T-helper 1 cell treated with Interleukin-12 subunit alpha and Interleukin-12 subunit beta and Interleukin-4 antibody, amounts not matched to agents 30 μg/mL and 1 μg/mL, for 36 hours (primary cell): ENCODE data around the gene RASGRP1.

ENCODE experiments used
- H3K27ac Mint-ChIP-seq: one replicate; pipeline ENCODE4 v1.8.0; 2021; ENCODE audit warnings: mild to moderate bottlenecking, mixed read lengths
- H3K27me3 Mint-ChIP-seq: one replicate; pipeline ENCODE4 v1.8.0; 2021; ENCODE audit warnings: low read depth, mixed read lengths
- H3K36me3 Mint-ChIP-seq: one replicate; pipeline ENCODE4 v1.8.0; 2021; ENCODE audit warnings: low read depth, mixed read lengths
- H3K4me1 Mint-ChIP-seq: one replicate; pipeline ENCODE4 v1.8.0; 2021; ENCODE audit warnings: low read depth, mixed read lengths
- H3K4me3 Mint-ChIP-seq: one replicate; pipeline ENCODE4 v1.8.0; 2021; ENCODE audit warnings: mild to moderate bottlenecking, moderate library complexity, mixed read lengths
- H3K9me3 Mint-ChIP-seq: one replicate; pipeline ENCODE4 v1.8.0; 2021; ENCODE audit warnings: mixed read lengths

RASGRP1 gene

DNA sequence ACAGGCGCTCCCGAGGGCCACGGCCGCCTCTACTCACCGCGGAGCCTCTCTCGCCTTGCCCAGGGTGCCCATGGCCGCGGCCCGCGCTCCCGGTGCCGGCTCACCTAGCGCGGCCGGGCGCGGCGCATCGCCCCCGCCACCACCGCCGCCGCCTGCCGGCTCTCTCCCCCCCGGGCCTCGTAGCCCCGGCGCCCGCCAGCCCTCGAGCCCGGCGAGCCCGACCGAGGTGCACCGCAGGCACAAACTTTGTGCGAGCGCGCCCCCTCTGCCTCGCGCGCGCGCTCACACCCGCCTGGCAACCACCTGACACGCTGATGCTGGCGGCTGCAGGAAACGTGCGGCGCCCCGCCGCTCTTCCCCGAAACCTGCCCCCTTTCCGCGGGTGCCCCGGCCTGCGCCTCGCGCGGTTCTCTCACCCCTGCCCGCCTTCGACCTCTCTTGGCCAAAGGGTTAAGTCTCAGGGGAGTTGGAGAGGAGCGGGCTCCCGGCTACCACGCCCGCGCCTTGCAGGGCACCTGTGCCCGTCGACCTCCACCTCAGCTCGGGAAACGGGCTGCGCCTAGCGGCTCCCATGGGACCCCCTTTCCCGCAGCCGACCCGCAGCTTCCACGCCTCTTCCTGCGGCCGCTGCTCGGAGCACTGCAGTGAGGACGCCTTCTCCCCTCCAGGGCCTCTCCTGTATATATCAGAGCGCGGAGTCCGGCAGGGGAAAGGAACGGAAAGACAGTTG is at the start of gene RASGRP1:
Gene RASGRP1, minus strand, starts transcription at position 258 of the 730 bp plus-strand sequence. Its CDS starts 186 bp downstream, at position 72.
- Mint-ChIP-seq H3K36me3 (peaks cover 48% of the 10 kb centered on the region), H3K4me1 (peaks cover 53% of the 10 kb centered on the region), H3K4me3 (peak within 1 kb of the TSS; percentile 93), H3K27me3 (no peaks in the 10 kb centered on the region), H3K27ac (peak within 1 kb of the TSS; percentile 93), H3K9me3 (peaks cover 18% of the 10 kb centered on the region)

DNA sequence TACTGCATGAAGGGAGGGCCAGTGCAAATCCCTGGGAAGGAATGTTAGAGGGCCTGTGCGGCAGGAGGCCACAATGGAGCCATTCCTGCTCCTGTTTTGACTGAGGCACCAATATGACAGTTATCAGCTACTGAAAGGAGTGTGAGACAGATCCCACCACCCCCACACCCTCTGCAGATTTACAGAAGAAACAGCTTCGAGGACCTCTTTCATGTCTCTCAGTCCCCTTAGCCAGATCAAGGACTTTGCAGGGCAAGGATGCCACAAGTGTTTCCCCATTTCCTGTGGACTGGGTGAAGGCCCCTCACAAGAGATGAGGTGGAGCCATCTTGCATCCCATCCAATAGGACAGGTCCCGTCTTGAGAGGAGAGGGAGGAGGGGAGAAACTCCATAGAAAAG is 48.5 kb upstream of the RASGRP1 start:
- Mint-ChIP-seq H3K4me3 (peak overlapping the region; percentile 12), H3K9me3 (peaks cover 3% of the 10 kb centered on the region), H3K4me1 (peaks cover 61% of the 10 kb centered on the region), H3K27me3 (no peaks in the 10 kb centered on the region), H3K27ac (peak overlapping the region; percentile 92), H3K36me3 (peaks cover 11% of the 10 kb centered on the region)

DNA sequence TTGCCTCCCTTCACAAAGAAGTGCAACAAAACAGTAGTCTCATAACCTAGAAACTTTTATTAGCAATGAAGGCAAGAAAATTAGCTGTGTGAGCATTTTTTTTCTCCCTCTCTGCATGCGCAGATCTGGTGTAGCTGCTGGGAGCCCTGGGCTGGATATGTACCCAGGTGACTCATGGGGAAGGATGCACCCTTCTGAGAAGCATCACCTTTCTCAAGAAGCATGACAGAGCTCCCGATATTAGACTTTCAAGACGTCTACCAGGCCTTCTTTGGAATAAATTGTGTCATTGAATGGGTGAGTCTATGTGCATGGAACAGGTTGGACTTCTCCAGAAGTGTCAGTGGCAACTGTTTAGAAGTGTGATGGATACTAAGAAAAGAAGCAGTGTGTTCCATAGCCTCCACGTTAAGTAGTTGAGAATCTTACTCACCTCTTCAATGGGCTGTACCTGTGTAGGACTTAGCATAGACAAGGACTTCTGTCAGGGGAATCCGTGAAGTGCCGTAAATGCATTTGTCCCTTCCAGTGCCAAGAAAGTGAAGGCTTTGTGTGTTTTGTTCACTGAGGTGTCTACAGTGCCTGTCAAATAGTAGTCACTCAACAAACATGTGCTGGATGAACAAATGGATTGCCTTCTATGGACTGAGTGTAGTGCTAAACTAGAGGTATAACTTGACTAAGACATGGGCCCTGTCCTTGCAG is 47.7 kb upstream of the RASGRP1 start:
- H3K9me3 Mint-ChIP-seq: peaks cover 3% of the 10 kb centered on the region
- H3K27ac Mint-ChIP-seq: peak overlapping the region; percentile 92
- peaks cover 60% of the 10 kb centered on the region for H3K4me1 Mint-ChIP-seq
- no peaks in the 10 kb centered on the region for H3K27me3 Mint-ChIP-seq
- peaks cover 11% of the 10 kb centered on the region for H3K36me3 Mint-ChIP-seq
- peak overlapping the region; percentile 73 for H3K4me3 Mint-ChIP-seq

DNA sequence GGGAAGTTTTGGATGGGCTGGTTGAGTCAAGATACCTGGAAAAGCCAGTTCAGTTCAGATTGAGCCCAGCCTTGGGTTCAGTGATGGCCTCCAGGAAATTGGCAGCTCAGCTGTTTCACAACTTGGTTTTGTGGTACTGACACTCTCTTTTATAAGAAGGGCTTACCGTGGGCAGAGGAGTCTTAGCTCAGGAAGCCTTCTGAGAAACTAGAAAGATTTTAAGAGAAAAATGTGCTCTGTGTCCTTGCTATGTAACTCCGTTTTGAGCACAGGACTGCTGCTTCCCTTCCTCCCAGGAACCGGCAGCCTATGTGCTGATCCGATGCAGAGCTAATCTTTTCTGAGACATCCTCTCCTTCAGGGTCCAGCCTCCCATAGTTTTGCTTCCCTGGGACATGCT is 46.6 kb upstream of the RASGRP1 start:
- H3K27ac Mint-ChIP-seq: peak overlapping the region; percentile 92
- H3K9me3 Mint-ChIP-seq: peaks cover 3% of the 10 kb centered on the region
- H3K4me3 Mint-ChIP-seq: peak overlapping the region; percentile 73
- H3K27me3 Mint-ChIP-seq: no peaks in the 10 kb centered on the region
- H3K4me1 Mint-ChIP-seq: peaks cover 65% of the 10 kb centered on the region
- H3K36me3 Mint-ChIP-seq: peaks cover 11% of the 10 kb centered on the region

DNA sequence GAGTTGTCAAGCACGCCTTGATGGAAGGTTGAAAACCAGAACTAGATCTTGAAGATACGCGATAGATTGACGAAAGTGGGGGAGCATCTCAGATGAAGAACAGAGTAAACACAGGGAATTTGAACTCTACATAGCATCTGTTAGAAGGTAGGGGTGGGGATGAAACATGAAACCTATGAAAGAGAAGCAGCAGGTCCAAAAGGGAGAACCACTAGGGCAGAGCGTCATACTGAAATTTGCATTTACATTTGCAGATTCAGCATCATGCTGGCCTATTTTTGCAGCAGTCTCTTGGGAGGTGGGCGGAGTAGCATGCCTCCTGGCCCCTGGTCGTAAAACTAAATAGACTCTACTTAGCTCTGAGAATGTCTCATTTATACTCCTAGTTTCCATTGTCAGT is 46.1 kb upstream of the RASGRP1 start:
- peaks cover 3% of the 10 kb centered on the region for H3K9me3 Mint-ChIP-seq
- peak overlapping the region; percentile 73 for H3K4me3 Mint-ChIP-seq
- H3K36me3 Mint-ChIP-seq: peaks cover 11% of the 10 kb centered on the region
- peaks cover 66% of the 10 kb centered on the region for H3K4me1 Mint-ChIP-seq
- H3K27me3 Mint-ChIP-seq: no peaks in the 10 kb centered on the region
- H3K27ac Mint-ChIP-seq: peak overlapping the region; percentile 92

DNA sequence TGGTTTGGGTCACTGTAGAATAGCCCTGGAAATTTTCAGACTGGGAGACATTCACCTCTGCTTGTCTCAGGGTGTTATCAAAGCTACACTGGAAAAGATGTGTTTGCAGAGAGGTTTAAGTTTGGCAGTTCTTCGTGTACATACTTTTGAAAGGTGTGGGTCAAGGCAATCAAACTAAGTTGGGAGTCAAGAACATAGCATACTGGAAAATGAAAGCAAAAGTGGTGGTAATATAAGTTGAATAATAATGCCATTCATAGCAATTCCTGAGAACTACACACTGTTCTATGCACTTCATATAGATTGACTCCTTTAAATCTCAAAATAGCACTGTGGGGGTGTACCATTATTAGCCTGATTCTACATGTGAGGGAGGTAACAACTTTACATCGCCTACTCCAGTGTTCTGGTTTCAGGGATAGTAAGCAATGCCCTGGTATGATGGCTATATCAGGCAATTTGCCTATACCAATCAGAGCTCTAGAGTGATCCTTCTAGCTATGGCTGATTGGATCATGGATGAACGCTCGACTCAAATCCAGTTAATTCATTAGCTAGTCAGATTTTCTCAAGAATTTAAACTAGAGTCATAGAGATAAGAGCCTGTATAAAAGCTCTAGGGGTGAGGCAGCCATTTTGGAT is 44.6 kb upstream of the RASGRP1 start:
- Mint-ChIP-seq H3K4me1 (peaks cover 68% of the 10 kb centered on the region), H3K27ac (peak overlapping the region; percentile 92), H3K4me3 (no peak overlapping the region)

DNA sequence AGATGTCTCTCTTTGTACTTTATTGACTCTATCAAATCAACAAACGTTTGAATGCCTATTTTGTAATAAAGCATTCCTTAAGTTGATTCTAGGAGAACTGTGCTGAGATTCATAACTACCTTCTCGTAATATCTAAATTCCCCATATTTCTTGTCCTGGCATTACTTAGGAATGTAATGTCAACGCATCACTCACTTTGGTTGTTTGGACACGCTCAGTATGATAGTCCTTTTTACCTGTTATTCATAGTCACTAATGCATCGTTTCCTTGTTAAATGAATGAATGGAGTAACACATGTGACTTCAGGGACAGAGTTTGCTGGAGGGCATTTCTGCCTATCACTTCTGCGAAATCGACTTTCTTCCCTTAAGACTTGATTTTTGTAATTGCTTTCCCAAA is 44.1 kb upstream of the RASGRP1 start:
- Mint-ChIP-seq H3K4me3 (no peak overlapping the region), H3K27ac (peak overlapping the region; percentile 92), H3K9me3 (peaks cover 3% of the 10 kb centered on the region), H3K4me1 (peaks cover 68% of the 10 kb centered on the region), H3K27me3 (no peaks in the 10 kb centered on the region), H3K36me3 (peaks cover 11% of the 10 kb centered on the region)

More for the DNA sequence above, 44.6 kb upstream of the RASGRP1 start:
- H3K27me3 Mint-ChIP-seq: no peaks in the 10 kb centered on the region
- H3K9me3 Mint-ChIP-seq: peaks cover 3% of the 10 kb centered on the region
- peaks cover 11% of the 10 kb centered on the region for H3K36me3 Mint-ChIP-seq

DNA sequence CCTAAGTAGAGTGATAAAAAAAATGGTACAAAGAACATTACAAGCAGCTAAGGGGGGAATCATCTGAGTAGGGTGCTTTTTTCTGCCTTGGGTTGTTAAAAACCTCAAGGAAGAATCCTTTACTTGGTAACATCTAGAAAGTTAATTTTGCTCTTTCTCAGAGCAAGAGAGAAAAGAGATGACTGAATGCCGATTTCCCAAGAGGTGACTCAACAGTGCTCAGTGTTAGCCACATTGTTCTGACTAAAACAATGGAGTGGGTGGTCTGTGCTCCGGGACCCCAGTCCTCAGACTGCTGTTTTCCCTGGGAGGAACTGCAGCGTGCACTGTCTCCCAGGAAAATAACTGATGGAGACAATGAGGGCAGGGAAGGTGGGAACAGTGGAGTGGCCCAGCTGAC is 41.1 kb upstream of the RASGRP1 start:
- Mint-ChIP-seq H3K4me1 (peaks cover 41% of the 10 kb centered on the region), H3K27me3 (no peaks in the 10 kb centered on the region), H3K9me3 (no peaks in the 10 kb centered on the region), H3K4me3 (no peak overlapping the region), H3K36me3 (peaks cover 3% of the 10 kb centered on the region), H3K27ac (no peak overlapping the region)

DNA sequence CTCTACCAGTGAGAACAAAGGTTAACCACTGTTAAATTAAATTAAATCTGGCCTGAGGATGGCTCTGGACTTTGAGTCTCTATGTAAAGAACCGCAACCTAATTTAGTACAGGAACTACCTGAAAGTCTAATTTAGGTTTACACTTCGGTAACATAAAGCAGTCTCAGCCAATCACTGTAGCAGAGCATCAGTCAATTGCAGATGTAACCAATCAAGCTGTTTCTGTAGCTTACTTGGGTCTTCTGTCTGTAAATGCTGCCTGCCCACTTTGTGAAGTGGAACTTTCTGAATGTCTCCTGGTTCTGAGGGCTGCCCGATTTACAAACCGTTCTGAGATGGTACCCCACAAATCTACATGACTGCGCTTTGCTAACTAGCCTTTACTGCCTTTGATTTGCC is 39.1 kb upstream of the RASGRP1 start:
- H3K4me3 Mint-ChIP-seq: no peak overlapping the region
- peaks cover 3% of the 10 kb centered on the region for H3K36me3 Mint-ChIP-seq
- no peaks in the 10 kb centered on the region for H3K27me3 Mint-ChIP-seq
- H3K9me3 Mint-ChIP-seq: no peaks in the 10 kb centered on the region
- H3K4me1 Mint-ChIP-seq: peaks cover 22% of the 10 kb centered on the region
- no peak overlapping the region for H3K27ac Mint-ChIP-seq

DNA sequence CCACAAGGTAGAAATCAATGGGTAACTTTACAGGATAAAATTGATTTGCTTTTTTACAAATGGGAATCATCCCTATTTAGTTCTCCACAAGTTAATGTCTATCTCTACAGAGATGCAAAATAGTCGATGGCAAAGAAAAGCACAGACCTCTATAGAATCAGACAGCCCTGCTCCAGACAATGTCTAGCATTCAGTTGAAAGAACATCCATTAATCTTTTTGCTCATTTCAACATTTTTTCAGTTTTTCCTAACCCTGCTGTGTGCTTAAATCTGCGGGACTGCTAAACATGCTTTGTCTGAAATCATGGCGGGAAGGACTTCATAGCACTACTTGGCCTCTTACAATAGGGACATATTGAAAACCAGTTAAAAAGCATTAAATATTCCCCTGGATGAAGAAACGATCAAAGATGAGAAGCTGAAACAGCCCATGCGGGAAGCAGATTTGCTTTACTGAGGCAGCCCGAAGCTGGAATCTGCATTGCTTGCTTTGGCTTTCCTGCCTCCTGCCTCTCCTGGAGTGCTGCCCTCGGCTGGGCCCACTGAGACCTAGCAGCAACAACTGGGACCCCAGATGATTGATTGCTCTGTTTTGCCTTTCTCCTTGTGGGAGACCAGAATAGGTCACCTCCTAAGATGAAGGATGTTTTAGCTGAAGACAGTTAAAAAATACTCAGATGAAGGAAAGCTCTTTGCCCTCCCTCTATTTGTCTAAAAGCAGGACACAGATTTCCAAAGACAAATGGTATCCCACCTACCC is 38.5 kb upstream of the RASGRP1 start:
- no peak overlapping the region for H3K27ac Mint-ChIP-seq
- H3K9me3 Mint-ChIP-seq: no peaks in the 10 kb centered on the region
- no peak overlapping the region for H3K4me3 Mint-ChIP-seq
- H3K27me3 Mint-ChIP-seq: no peaks in the 10 kb centered on the region
- H3K4me1 Mint-ChIP-seq: peaks cover 16% of the 10 kb centered on the region
- H3K36me3 Mint-ChIP-seq: no peaks in the 10 kb centered on the region

DNA sequence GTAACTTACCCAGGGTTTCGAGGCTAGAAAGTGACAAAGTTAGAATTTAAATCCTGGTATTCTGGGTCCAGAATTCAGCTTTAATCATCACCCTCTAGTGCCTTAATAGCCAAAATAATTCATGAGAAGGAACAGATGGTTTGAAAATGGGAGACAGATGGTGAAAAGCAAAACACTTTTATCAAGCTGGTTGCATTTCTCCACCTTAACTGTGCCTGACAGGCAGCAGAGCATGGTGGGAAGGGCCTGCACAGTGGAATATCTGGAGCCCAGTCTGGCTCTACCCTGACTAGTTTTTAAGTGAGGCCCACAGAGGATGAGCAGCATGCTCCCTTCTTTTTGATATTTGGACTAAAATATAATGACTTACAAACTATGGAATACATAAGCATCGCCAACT is 35.6 kb upstream of the RASGRP1 start:
- no peak overlapping the region for H3K4me3 Mint-ChIP-seq
- peaks cover 3% of the 10 kb centered on the region for H3K9me3 Mint-ChIP-seq
- H3K27ac Mint-ChIP-seq: no peak overlapping the region
- H3K27me3 Mint-ChIP-seq: no peaks in the 10 kb centered on the region
- H3K4me1 Mint-ChIP-seq: peaks cover 8% of the 10 kb centered on the region
- no peaks in the 10 kb centered on the region for H3K36me3 Mint-ChIP-seq

DNA sequence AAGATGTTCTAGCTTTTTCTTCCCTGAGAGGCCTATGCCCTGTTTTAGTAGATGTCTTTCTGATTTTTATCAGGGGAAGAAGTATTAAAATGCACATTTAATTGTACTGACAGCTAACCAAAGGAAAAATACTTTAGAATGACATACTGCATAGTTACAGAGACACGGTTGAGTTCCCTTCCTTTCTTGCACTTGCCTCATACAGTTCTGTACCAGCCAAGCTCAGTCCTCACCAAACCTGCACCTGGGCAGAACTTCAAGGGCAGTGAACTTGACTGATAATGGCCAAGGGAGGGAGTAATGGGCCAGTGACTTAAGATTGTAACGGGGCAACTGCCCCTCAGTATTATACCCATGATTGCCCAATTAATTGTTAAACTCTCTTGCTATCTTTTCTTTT is 34.1 kb upstream of the RASGRP1 start:
- peaks cover 3% of the 10 kb centered on the region for H3K9me3 Mint-ChIP-seq
- peaks cover 7% of the 10 kb centered on the region for H3K27me3 Mint-ChIP-seq
- H3K27ac Mint-ChIP-seq: no peak overlapping the region
- no peaks in the 10 kb centered on the region for H3K36me3 Mint-ChIP-seq
- peaks cover 2% of the 10 kb centered on the region for H3K4me1 Mint-ChIP-seq
- H3K4me3 Mint-ChIP-seq: no peak overlapping the region

DNA sequence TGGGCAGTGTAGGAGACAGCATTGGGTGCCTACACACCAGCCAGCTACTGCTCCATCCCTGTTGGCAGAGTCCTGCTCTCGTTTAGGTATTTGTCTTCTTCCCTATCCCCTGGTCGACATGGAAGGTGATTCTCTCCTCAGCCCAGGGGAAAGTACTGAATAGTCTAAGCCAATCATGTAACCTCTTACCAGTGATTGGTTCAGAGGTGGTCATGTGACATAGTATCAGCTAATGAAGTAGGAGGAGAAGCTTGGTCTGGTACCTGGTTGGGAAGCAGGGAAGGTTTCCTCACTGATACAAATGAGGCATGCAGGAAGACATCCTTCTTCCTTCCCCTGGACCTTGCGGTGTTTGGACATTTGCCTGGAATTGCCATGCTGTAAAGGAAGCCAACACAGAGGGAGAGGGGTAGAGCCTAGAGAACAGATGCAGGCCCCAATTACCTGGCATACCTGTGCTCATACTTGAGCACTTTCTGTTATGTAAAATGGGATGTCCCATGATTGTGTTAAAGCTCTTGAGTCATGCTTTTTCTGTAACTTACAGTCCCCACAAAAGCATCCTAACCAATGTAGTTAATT is 32.7 kb upstream of the RASGRP1 start:
- H3K9me3 Mint-ChIP-seq: peaks cover 3% of the 10 kb centered on the region
- H3K4me3 Mint-ChIP-seq: no peak overlapping the region
- peaks cover 5% of the 10 kb centered on the region for H3K4me1 Mint-ChIP-seq
- peaks cover 7% of the 10 kb centered on the region for H3K27me3 Mint-ChIP-seq
- H3K27ac Mint-ChIP-seq: no peak overlapping the region
- H3K36me3 Mint-ChIP-seq: no peaks in the 10 kb centered on the region

DNA sequence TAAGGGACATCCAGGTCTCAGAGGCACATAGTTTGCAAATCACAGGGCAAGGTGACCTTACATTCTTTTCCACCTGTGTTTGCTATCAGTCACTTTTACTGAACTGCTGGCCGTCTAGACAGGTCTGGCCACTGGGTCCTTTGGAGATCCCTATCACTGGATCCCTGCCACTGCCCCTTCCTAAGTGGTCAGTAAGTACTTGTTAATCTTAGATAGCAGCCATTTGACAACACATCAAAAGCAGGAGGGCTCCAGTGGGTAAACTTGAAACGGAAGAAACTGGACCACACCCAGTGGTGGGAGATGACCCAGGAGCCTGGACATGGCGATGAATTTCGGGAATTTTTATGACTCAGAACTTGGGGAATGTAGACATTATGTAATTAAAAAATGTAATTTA is 28.9 kb upstream of the RASGRP1 start:
- Mint-ChIP-seq H3K4me3 (no peak overlapping the region), H3K27ac (no peak overlapping the region), H3K4me1 (peaks cover 15% of the 10 kb centered on the region), H3K27me3 (peaks cover 12% of the 10 kb centered on the region), H3K36me3 (no peaks in the 10 kb centered on the region), H3K9me3 (peaks cover 3% of the 10 kb centered on the region)
